MCF 10A (cell line): Measurements from ENCODE around the gene IST1. TPM values are rescaled to one million over a fixed set of nuclear protein-coding genes. Genes with fewer than 3 reads are reported as not detected.
A peak's percentile ranks its signal among the peaks of the same experiment; 100 is the strongest.

Experiments used
- BruUV-seq: library from RNA; stranded (reverse); fragments of 400-500 nt; replicated peaks from 2 replicates; lab custom pipeline; 2021; lab: Mats Ljungman, UMichigan
- CTCF ChIA-PET: fragments of 300-600 bp; sonication (Branson Sonifier 250); formaldehyde crosslinking; extraction: SDS; loops from one replicate; lab custom pipeline; 2021; ENCODE audit warnings: antibody characterized with exemption, inconsistent platforms; lab: Yijun Ruan, JAX
- POLR2A ChIA-PET: fragments of 300-600, 350-650 bp; sonication (Branson Sonifier 250); formaldehyde crosslinking; extraction: SDS; loops from one replicate; lab custom pipeline; 2020; ENCODE audit warnings: antibody characterized with exemption, inconsistent platforms; lab: Yijun Ruan, JAX
- DNase-seq: peaks from one replicate; pipeline ENCODE4 v3.0.0-alpha.2; 2018; ENCODE audit not compliant: unreplicated experiment
- H3K27ac Mint-ChIP-seq: one replicate; pipeline ENCODE4 v1.8.0; 2022; ENCODE audit warnings: mild to moderate bottlenecking, low read depth, mixed read lengths; ENCODE audit not compliant: unreplicated experiment
- H3K27me3 Mint-ChIP-seq: one replicate; pipeline ENCODE4 v1.8.0; 2022; ENCODE audit warnings: mixed read lengths; ENCODE audit not compliant: insufficient read depth, unreplicated experiment
- H3K36me3 Mint-ChIP-seq: one replicate; pipeline ENCODE4 v1.8.0; 2022; ENCODE audit warnings: mild to moderate bottlenecking, moderate library complexity, mixed read lengths; ENCODE audit not compliant: insufficient read depth, unreplicated experiment
- H3K4me1 Mint-ChIP-seq: one replicate; pipeline ENCODE4 v1.8.0; 2022; ENCODE audit warnings: mixed read lengths; ENCODE audit not compliant: insufficient read depth, unreplicated experiment
- H3K4me3 Mint-ChIP-seq: one replicate; pipeline ENCODE4 v1.8.0; 2022; ENCODE audit warnings: mild to moderate bottlenecking, moderate library complexity, mixed read lengths; ENCODE audit not compliant: unreplicated experiment
- H3K9me3 Mint-ChIP-seq: one replicate; pipeline ENCODE4 v1.8.0; 2022; ENCODE audit warnings: mixed read lengths; ENCODE audit not compliant: unreplicated experiment
- CTCF ChIP-seq: fragments of 200-600 bp; IDR thresholded peaks from one replicate; pipeline ENCODE4 v1.8.0; 2022; ENCODE audit warnings: antibody characterized with exemption, mild to moderate bottlenecking; ENCODE audit not compliant: unreplicated experiment
- intact Hi-C: fragments of 100-400 bp; cut with micrococcal nuclease; formaldehyde crosslinking; loops from 2 replicates; pipeline ENCODE4 v1.14.1; 2022
- total RNA-seq: library from RNA; stranded (reverse); gene quantifications from 2 replicates; pipeline ENCODE4 v1.2.3, GENCODE V29; 2022

IST1 gene
- total RNA-seq, 1 experiment from 2014 or later, result 127 TPM

- ChIA-PET CTCF (interaction anchor here (0.7 to 0.9 kb wide), 3 partner anchors 8 to 52 kb away, joined by 3 to 6 read pairs (median 4); no protein-coding TSS in a partner anchor), POLR2A (no interaction called here)
- no peak for TF ChIP-seq CTCF
- Mint-ChIP-seq H3K4me1 (peaks cover 3% of the 10 kb centered on the region), H3K36me3 (peaks cover 60% of the 10 kb centered on the region), H3K27me3 (no peaks in the 10 kb centered on the region), H3K27ac (no peak overlapping the region), H3K4me3 (no peak overlapping the region), H3K9me3 (no peaks in the 10 kb centered on the region)
- DNase-seq, result no peak
- intact Hi-C loops, result no loop called here
- no TSS peak for BruUV-seq
These were observed 15.8 kb downstream of the IST1 start for GRCh38 chr16:71911121-71911520.

GRCh38 chr16:71912534-71913275 lies 17.4 kb downstream of the IST1 start:
- H3K9me3 Mint-ChIP-seq, result no peaks in the 10 kb centered on the region
- intact Hi-C loops, result no loop called here
- POLR2A ChIA-PET, result interaction anchor here (0.6 to 1.7 kb wide), 2 partner anchors 17 to 181 kb away, joined by 4 to 7 read pairs; partner anchors contain the start of gene IST1
- H3K36me3 Mint-ChIP-seq, result peaks cover 66% of the 10 kb centered on the region
- H3K27me3 Mint-ChIP-seq, result no peaks in the 10 kb centered on the region
- TF ChIP-seq CTCF, result no peak
- DNase-seq, result no peak
- no peak overlapping the region for H3K27ac Mint-ChIP-seq
- no TSS peak for BruUV-seq
- H3K4me3 Mint-ChIP-seq, result no peak overlapping the region
- peaks cover 6% of the 10 kb centered on the region for H3K4me1 Mint-ChIP-seq
- CTCF ChIA-PET, result interaction anchor here (0.6 to 1.2 kb wide), 2 partner anchors 13 to 21 kb away, joined by 4 read pairs; no protein-coding TSS in a partner anchor

GRCh38 chr16:71914802-71915201 lies 19.5 kb downstream of the IST1 start:
- no peak for TF ChIP-seq CTCF
- Mint-ChIP-seq H3K27me3 (no peaks in the 10 kb centered on the region), H3K27ac (peak overlapping the region; percentile 18), H3K4me3 (no peak overlapping the region), H3K36me3 (peaks cover 75% of the 10 kb centered on the region), H3K4me1 (peaks cover 10% of the 10 kb centered on the region), H3K9me3 (no peaks in the 10 kb centered on the region)
- no peak for DNase-seq
- ChIA-PET CTCF (interaction anchor here (1.0 kb wide), 1 partner anchor 47 kb away, joined by 3 read pairs; no protein-coding TSS in a partner anchor), POLR2A (interaction anchor here (1.4 kb wide), 1 partner anchor 13 kb away, joined by 4 read pairs; no protein-coding TSS in a partner anchor)
- intact Hi-C loops, result no loop called here
- BruUV-seq, result no TSS peak

- no peak for TF ChIP-seq CTCF
- no peaks in the 10 kb centered on the region for H3K27me3 Mint-ChIP-seq
- no peak for DNase-seq
- no peak overlapping the region for H3K4me3 Mint-ChIP-seq
- intact Hi-C loops, result no loop called here
- peaks cover 10% of the 10 kb centered on the region for H3K4me1 Mint-ChIP-seq
- BruUV-seq, result no TSS peak
- no peaks in the 10 kb centered on the region for H3K9me3 Mint-ChIP-seq
- ChIA-PET CTCF (interaction anchor here (0.6 to 0.9 kb wide), 2 partner anchors 11 to 271 kb away, joined by 3 to 4 read pairs; no protein-coding TSS in a partner anchor), POLR2A (interaction anchor here (0.6 to 1.5 kb wide), 3 partner anchors 20 to 160 kb away, joined by 3 to 7 read pairs (median 5); partner anchors contain the start of gene IST1)
- peak overlapping the region; percentile 18 for H3K27ac Mint-ChIP-seq
- H3K36me3 Mint-ChIP-seq, result peaks cover 75% of the 10 kb centered on the region
These were observed 20.0 kb downstream of the IST1 start for GRCh38 chr16:71915350-71915749.
